ENCODE results near the gene MMP24OS.

Gene MMP24OS

DNA sequence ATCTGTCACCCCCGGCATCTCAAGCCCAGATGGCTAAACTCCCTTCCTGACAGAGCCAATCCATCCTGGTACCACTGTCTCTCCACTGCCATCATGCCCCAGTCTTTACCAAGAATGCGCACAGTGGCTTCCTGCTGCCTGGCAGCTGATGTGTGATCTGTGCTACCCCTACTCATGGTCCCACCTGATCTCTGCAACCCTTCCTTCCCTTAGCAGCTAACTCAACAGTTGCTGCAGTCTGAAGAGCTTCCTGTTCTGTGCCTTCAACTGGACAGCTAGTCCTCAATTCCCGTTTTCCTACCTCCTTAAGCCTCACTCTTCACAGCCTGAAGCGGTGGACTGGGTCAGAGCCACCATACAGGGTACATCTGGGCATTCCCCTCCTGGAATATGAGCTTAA is 21.9 kb upstream of the MMP24OS start:
- TF ChIP-seq, protein P1, sequence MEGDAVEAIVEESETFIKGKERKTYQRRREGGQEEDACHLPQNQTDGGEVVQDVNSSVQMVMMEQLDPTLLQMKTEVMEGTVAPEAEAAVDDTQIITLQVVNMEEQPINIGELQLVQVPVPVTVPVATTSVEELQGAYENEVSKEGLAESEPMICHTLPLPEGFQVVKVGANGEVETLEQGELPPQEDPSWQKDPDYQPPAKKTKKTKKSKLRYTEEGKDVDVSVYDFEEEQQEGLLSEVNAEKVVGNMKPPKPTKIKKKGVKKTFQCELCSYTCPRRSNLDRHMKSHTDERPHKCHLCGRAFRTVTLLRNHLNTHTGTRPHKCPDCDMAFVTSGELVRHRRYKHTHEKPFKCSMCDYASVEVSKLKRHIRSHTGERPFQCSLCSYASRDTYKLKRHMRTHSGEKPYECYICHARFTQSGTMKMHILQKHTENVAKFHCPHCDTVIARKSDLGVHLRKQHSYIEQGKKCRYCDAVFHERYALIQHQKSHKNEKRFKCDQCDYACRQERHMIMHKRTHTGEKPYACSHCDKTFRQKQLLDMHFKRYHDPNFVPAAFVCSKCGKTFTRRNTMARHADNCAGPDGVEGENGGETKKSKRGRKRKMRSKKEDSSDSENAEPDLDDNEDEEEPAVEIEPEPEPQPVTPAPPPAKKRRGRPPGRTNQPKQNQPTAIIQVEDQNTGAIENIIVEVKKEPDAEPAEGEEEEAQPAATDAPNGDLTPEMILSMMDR (IDR thresholded peaks at IDR 0.05) = no peak
- Histone ChIP-seq H3K36me3 (peaks cover 0 to 8% (median 0%) of the 10 kb centered on the region in 3 donors), H3K27me3 (peaks cover 0 to 10% of the 10 kb centered on the region in 2 donors), H3K9me3 (no peaks in the 10 kb centered on the region), H3K27ac (no peak overlapping the region), H3K4me1 (peaks cover 0 to 9% (median 0%) of the 10 kb centered on the region in 4 donors), H3K4me3 (no peak overlapping the region)
- DNase-seq = no peak
- intact Hi-C loops (cut with DNase I; ENCODE audit: low total_unique reads) = loop anchor here (5.0 kb wide), 1 partner anchor 138 kb away; the partner anchor contains the start of gene GDF5

DNA sequence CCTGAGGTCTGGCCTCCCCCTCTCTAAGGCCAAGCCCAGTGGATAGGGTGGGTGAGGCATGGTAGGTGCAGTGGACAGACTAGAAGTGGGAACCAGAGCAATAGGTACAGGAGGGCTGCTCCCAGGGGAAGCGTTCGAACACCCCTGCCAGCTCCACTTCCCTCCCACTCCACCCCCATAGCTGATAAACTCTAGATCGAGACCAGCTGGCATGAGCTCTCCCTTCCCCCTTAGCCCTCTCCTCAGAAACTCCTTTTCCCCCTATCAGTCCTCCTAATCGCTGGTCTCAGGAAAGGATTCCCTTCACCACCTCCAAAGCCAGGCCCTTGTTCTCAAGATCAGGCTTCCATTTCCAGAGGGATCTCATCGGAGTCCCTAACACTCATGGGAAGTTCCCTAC is 20.3 kb upstream of the MMP24OS start:
- peaks cover 0 to 4% (median 0%) of the 10 kb centered on the region in 3 donors for H3K36me3 ChIP-seq
- no peak overlapping the region for H3K27ac ChIP-seq
- no peaks in the 10 kb centered on the region for H3K9me3 ChIP-seq
- H3K4me3 ChIP-seq = no peak overlapping the region
- DNase-seq = no peak
- H3K27me3 ChIP-seq = peaks cover 0 to 24% of the 10 kb centered on the region in 2 donors
- H3K4me1 ChIP-seq = no peaks in the 10 kb centered on the region
- TF ChIP-seq, protein P1 (IDR thresholded peaks at IDR 0.05) = no peak
- intact Hi-C loops (cut with DNase I; ENCODE audit: low total_unique reads) = no loop called here

DNA sequence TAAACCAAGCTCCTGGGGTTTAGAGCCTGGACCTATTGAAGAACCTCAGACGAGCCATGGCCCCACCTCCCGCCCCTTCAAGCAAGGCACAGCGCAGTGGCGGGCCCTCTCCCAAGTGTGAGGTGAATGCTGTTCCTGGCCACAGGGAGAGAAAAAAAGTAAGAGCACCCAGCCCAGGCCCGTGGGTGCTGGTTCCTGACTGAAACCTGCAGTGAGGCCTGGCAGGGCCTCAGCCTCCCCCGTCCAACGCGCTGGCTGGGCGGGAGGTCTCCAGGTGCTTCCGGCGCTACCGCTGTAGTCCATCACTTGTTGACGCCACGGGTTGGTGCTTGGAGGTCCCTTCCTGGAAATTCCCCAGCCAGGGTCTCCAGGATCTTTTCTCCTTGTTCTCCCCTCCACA is 19.8 kb upstream of the MMP24OS start:
- DNase-seq = no peak
- Histone ChIP-seq H3K9me3 (no peaks in the 10 kb centered on the region), H3K36me3 (no peaks in the 10 kb centered on the region), H3K4me1 (no peaks in the 10 kb centered on the region), H3K27me3 (peaks cover 0 to 29% of the 10 kb centered on the region in 2 donors), H3K4me3 (no peak overlapping the region), H3K27ac (no peak overlapping the region)
- TF ChIP-seq, protein P1 (IDR thresholded peaks at IDR 0.05) = no peak
- intact Hi-C loops (cut with DNase I; ENCODE audit: low total_unique reads) = no loop called here

DNA sequence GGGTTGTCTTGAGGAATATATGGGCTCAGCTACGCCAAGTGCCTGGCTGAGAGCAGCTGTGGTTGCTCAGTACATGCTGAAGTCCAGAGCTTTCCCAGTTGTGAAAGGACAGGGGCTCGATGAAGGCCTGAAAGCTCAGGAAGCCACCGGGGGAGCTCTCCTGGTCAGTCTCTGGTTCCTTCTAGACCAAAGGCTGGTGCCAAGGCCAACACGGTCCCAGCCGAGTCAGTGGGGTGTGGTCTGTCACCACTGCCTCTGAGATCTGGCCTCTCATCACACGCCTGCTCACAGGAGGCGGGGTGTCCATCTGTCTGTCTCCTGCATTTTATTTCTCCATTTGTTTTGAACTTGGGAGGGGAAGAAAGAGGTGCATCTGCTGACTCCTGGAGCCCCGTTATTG is 19.2 kb upstream of the MMP24OS start:
- intact Hi-C loops (cut with DNase I; ENCODE audit: low total_unique reads) = no loop called here
- H3K4me3 ChIP-seq = no peak overlapping the region
- no peak overlapping the region for H3K27ac ChIP-seq
- no peaks in the 10 kb centered on the region for H3K4me1 ChIP-seq
- H3K9me3 ChIP-seq = no peaks in the 10 kb centered on the region
- TF ChIP-seq, protein P1 (IDR thresholded peaks at IDR 0.05) = no peak
- peaks cover 0 to 32% of the 10 kb centered on the region in 2 donors for H3K27me3 ChIP-seq
- no peak for DNase-seq
- H3K36me3 ChIP-seq = no peaks in the 10 kb centered on the region

DNA sequence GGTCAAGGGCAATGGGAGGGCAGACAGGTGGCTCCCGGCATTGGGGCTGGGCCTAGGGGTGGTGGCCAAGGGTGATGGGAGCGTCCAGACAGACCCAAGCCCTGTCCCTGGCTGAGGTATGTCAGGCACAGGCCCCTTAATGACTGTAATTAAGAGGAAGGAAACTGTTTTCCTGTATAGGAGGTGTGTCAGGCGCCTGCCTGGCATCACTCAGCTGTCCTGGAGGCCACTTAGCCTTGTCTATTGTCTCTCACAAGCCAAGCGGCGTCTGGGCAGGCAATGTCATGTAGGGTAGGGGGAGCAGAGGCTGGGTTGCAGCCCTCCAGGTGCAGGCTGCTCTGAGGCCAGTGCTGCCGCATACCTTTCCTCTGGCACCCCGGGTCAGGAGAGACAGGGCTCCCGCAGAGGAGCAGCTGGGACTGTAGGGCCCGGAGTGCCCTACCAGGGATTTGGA is 18.2 kb upstream of the MMP24OS start:
- no peaks in the 10 kb centered on the region for H3K4me1 ChIP-seq
- intact Hi-C loops (cut with DNase I; ENCODE audit: low total_unique reads) = no loop called here
- H3K4me3 ChIP-seq = no peak overlapping the region
- peaks cover 0 to 36% of the 10 kb centered on the region in 2 donors for H3K27me3 ChIP-seq
- H3K9me3 ChIP-seq = no peaks in the 10 kb centered on the region
- no peak overlapping the region for H3K27ac ChIP-seq
- no peaks in the 10 kb centered on the region for H3K36me3 ChIP-seq
- TF ChIP-seq, protein P1 (IDR thresholded peaks at IDR 0.05) = no peak
- DNase-seq = no peak

DNA sequence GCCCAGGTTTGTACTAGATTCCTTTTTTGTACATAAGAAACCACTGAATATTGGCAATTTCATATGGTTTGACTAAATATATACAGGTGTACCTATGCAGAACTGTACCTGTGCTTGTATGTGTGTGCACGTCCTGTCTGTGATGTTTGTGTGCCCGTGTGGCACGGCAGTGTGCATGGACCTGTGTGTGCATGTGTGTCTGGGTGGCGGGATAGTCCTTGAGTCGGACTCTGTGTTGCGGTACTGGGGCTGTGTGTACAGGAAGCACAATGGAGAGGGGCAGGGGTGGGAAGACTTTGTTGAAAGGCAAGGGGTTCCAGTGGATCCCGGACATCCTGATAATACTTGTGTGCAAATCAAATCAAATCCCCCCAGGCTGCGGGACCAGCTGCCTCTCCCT is 17.8 kb upstream of the MMP24OS start:
- peaks cover 0 to 37% of the 10 kb centered on the region in 2 donors for H3K27me3 ChIP-seq
- H3K4me1 ChIP-seq = no peaks in the 10 kb centered on the region
- H3K4me3 ChIP-seq = no peak overlapping the region
- TF ChIP-seq, protein P1 (IDR thresholded peaks at IDR 0.05) = no peak
- H3K36me3 ChIP-seq = no peaks in the 10 kb centered on the region
- no peak overlapping the region for H3K27ac ChIP-seq
- intact Hi-C loops (cut with DNase I; ENCODE audit: low total_unique reads) = no loop called here
- no peaks in the 10 kb centered on the region for H3K9me3 ChIP-seq
- DNase-seq = no peak
